Smooth muscle cell (in vitro differentiated cells): Measurements from ENCODE around the gene POU2AF3. TPM values are rescaled to one million over a fixed set of nuclear protein-coding genes. Genes with fewer than 3 reads are reported as not detected.

Experiments
- DNase-seq: peaks from one replicate; lab custom pipeline; 2025; ENCODE audit not compliant: unreplicated experiment; lab: John Stamatoyannopoulos, UW
- H2AFZ ChIP-seq: fragments of 200-600 bp; sonication (generic); 2 replicates; pipeline ENCODE4 v1.6.0; 2016; ENCODE audit warnings: antibody characterized with exemption, low read depth, mild to moderate bottlenecking
- H3F3A ChIP-seq: fragments of 200-600 bp; sonication (generic); 2 replicates; pipeline ENCODE4 v1.6.0; 2017; ENCODE audit warnings: antibody characterized with exemption, low read depth
- H3K27ac ChIP-seq: fragments of 200-600 bp; sonication (generic); 2 replicates; pipeline ENCODE4 v1.5.1; 2016; ENCODE audit warnings: low read depth, mild to moderate bottlenecking
- H3K27me3 ChIP-seq: fragments of 200-600 bp; sonication (generic); 2 replicates; pipeline ENCODE4 v1.6.1; 2016; ENCODE audit warnings: low read depth, mild to moderate bottlenecking
- H3K36me3 ChIP-seq: fragments of 200-600 bp; sonication (generic); 2 replicates; pipeline ENCODE4 v1.5.1; 2016; ENCODE audit warnings: low read depth
- H3K4me1 ChIP-seq: fragments of 200-600 bp; sonication (generic); 2 replicates; pipeline ENCODE4 v1.5.1; 2016; ENCODE audit warnings: low read depth
- H3K4me2 ChIP-seq: fragments of 200-600 bp; sonication (generic); 2 replicates; pipeline ENCODE4 v1.6.0; 2016; ENCODE audit warnings: mild to moderate bottlenecking
- H3K4me3 ChIP-seq: fragments of 200-600 bp; sonication (generic); 2 replicates; pipeline ENCODE4 v1.5.1; 2016; ENCODE audit warnings: mild to moderate bottlenecking
- H3K79me2 ChIP-seq: fragments of 200-600 bp; sonication (generic); 2 replicates; pipeline ENCODE4 v1.6.0; 2016; ENCODE audit warnings: low read depth, mild to moderate bottlenecking
- H3K9ac ChIP-seq: fragments of 200-600 bp; sonication (generic); 2 replicates; pipeline ENCODE4 v1.6.0; 2016; ENCODE audit warnings: low read depth
- H3K9me3 ChIP-seq: fragments of 200-600 bp; sonication (generic); replicated peaks from 2 replicates; pipeline ENCODE4 v1.5.1; 2016; ENCODE audit warnings: low read depth
- H4K20me1 ChIP-seq: fragments of 200-600 bp; sonication (generic); 2 replicates; pipeline ENCODE4 v1.6.0; 2016; ENCODE audit warnings: low read depth
- WGBS: methylation state at CpG from one replicate; pipeline ENCODE4 v1.1.7; 2016; ENCODE audit warnings: low lambda C conversion rate; 5-methylcytosine and 5-hydroxymethylcytosine counted together
- polyA plus RNA-seq: library from polyadenylated mRNA; unstranded; fragments of >200 nt; fragmentation: Nextera tagmentation; extraction: Ambion mirVana; gene quantifications from 2 replicates; pipeline ENCODE4 v1.2.1, GENCODE V29; 2016
- total RNA-seq: library from RNA; depleted of rRNA; stranded (reverse); fragments of >200 nt; gene quantifications from 2 replicates; pipeline ENCODE4 v1.2.3, GENCODE V29; 2014
- TF ChIP-seq, protein P1 (sequence below): fragments of 200-600 bp; sonication (generic); IDR thresholded peaks from 2 replicates; pipeline ENCODE4 v1.5.1; 2017; ENCODE audit warnings: borderline replicate concordance, mild to moderate bottlenecking, antibody characterized with exemption; ENCODE audit not compliant: insufficient read depth, poor library complexity, severe bottlenecking

POU2AF3 gene
- total and polyA plus RNA-seq, 2 experiments from 2014 or later: not detected

DNA sequence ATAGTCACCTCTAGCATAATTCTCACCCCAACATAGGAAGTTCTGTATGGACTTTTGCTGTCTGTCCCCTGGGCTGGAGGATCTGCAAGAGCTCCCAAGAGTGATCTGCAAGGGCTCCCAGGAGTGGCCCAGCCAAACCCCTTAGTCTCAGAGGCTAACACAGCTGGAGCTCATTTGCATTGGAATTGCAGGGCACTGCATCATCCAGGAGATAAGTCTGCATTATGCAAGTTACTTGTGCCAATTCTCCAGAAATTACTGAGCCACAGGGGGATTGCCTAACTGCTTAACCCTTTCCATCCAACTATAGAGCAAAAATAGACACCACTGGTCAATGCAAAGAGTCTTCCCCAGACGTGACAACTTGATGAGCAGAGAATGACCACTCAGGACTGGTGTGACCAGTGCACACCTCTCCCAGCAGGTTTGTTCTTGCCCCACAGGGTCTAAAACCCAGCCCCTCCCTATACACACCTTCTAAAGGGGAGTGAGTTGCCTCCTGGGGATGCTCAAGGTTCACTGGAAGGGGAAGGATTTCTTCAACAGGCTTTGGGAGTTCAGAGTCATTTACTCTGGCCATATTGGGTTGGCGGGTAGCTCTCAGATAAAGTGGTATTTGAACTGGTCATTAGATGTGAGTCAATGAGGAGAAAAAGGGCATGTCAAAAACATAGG is 38.4 kb downstream of the POU2AF3 start:
- Histone ChIP-seq H3K79me2 (no peaks in the 10 kb centered on the region), H3K9me3 (peaks cover 13% of the 10 kb centered on the region), H3K9ac (no peak overlapping the region), H3K4me1 (peaks cover 9% of the 10 kb centered on the region), H3K4me2 (no peak overlapping the region), H2AFZ (no peak overlapping the region), H3K27me3 (no peaks in the 10 kb centered on the region), H3F3A (no peaks in the 10 kb centered on the region), H3K4me3 (no peak overlapping the region), H3K36me3 (peaks cover 2% of the 10 kb centered on the region), H4K20me1 (no peaks in the 10 kb centered on the region), H3K27ac (no peak overlapping the region)
- no peak for DNase-seq
- TF ChIP-seq, protein P1, sequence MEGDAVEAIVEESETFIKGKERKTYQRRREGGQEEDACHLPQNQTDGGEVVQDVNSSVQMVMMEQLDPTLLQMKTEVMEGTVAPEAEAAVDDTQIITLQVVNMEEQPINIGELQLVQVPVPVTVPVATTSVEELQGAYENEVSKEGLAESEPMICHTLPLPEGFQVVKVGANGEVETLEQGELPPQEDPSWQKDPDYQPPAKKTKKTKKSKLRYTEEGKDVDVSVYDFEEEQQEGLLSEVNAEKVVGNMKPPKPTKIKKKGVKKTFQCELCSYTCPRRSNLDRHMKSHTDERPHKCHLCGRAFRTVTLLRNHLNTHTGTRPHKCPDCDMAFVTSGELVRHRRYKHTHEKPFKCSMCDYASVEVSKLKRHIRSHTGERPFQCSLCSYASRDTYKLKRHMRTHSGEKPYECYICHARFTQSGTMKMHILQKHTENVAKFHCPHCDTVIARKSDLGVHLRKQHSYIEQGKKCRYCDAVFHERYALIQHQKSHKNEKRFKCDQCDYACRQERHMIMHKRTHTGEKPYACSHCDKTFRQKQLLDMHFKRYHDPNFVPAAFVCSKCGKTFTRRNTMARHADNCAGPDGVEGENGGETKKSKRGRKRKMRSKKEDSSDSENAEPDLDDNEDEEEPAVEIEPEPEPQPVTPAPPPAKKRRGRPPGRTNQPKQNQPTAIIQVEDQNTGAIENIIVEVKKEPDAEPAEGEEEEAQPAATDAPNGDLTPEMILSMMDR: no peak
- WGBS: 70% methylated on average over 2 of the region's 2 CpGs

DNA sequence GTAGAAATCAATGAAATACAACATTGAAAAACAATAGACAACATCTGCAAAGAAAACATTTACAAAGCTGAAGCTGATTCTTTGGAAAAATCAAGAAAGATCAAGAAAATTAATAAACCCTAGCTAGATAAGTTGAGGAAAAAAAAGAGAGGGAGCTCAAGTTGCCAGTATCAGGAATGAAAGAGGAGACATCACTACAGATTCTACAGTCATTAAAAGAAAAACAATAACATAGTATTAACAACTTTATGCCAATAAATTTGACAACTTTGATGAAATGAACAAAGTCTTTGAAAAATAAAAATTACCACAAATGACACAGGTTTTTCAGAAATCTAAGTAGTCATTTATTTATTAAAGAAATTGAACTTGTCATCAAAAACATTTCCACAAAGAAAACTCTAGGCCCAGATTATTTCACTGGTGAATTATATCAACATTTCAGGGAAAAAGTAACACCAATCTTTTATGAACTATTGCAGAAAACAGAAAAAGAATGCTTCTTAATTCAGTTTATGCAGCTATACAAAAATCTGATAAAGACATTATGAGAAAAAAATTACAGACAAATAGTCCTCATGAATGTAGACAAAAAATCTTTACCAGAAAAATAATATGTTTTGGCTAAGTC is 41.5 kb downstream of the POU2AF3 start:
- H3K36me3 ChIP-seq: peaks cover 2% of the 10 kb centered on the region
- H3K4me3 ChIP-seq: no peak overlapping the region
- H3K9ac ChIP-seq: no peak overlapping the region
- H4K20me1 ChIP-seq: no peaks in the 10 kb centered on the region
- H3K4me2 ChIP-seq: no peak overlapping the region
- no peaks in the 10 kb centered on the region for H3K79me2 ChIP-seq
- H3K4me1 ChIP-seq: peaks cover 9% of the 10 kb centered on the region
- no peak overlapping the region for H3K27ac ChIP-seq
- TF ChIP-seq, protein P1: no peak
- no peak overlapping the region for H2AFZ ChIP-seq
- no peaks in the 10 kb centered on the region for H3K27me3 ChIP-seq
- peaks cover 13% of the 10 kb centered on the region for H3K9me3 ChIP-seq
- H3F3A ChIP-seq: no peaks in the 10 kb centered on the region
- no peak for DNase-seq

DNA sequence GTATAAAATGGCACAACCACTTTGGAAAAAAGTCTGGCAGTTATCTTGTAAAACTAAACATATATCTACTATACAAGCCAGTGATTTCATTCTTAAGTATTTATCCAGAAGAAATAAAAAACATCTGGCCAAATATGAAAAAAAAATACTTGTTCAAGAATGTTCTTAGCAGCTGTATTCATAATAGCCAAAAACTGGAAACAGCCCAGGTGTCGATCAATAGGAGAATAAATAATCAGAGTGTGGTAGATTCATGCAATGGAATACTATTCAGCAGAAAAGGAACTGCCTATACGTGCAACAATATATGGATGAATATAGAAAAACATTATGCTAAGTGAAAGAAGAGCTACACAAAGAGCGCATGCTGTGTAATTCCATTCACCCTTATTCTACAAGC is 44.0 kb downstream of the POU2AF3 start:
- Histone ChIP-seq H3K36me3 (peaks cover 2% of the 10 kb centered on the region), H3K4me1 (no peaks in the 10 kb centered on the region), H3K4me2 (no peak overlapping the region), H3F3A (no peaks in the 10 kb centered on the region), H3K79me2 (no peaks in the 10 kb centered on the region), H3K9ac (no peak overlapping the region), H3K4me3 (no peak overlapping the region), H4K20me1 (no peaks in the 10 kb centered on the region), H3K9me3 (peaks cover 13% of the 10 kb centered on the region), H3K27ac (no peak overlapping the region), H2AFZ (no peak overlapping the region), H3K27me3 (no peaks in the 10 kb centered on the region)
- WGBS: 80% methylated on average over 3 of the region's 3 CpGs
- TF ChIP-seq, protein P1: no peak
- DNase-seq: no peak

DNA sequence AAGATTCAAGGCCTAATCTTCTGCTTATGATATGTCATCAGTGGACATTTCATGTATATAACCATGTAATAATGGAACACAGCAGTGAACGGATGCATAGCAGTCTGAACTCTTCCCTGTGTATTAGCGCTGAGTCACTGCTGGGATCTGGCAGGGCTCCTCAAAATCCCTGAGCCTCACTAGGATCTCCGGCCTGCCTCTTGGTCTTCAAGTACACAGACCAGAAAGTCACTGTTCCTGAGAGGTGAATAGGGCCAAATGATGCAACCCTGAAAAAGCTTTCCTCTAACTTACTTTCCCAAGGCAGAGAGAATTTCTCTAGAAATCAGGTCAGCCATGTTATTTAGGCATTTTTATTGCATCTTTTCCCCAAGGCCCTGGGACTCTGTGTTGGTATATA is 45.7 kb downstream of the POU2AF3 start:
- no peak for DNase-seq
- peaks cover 13% of the 10 kb centered on the region for H3K9me3 ChIP-seq
- H3F3A ChIP-seq: no peaks in the 10 kb centered on the region
- WGBS: 24% methylated on average over 3 of the region's 3 CpGs
- H2AFZ ChIP-seq: peak overlapping the region; percentile 22
- no peaks in the 10 kb centered on the region for H4K20me1 ChIP-seq
- peaks cover 2% of the 10 kb centered on the region for H3K36me3 ChIP-seq
- H3K4me3 ChIP-seq: no peak overlapping the region
- H3K79me2 ChIP-seq: no peaks in the 10 kb centered on the region
- H3K4me1 ChIP-seq: no peaks in the 10 kb centered on the region
- TF ChIP-seq, protein P1: no peak
- H3K27ac ChIP-seq: peak overlapping the region; percentile 56
- H3K27me3 ChIP-seq: no peaks in the 10 kb centered on the region
- peak overlapping the region; percentile 8 for H3K4me2 ChIP-seq
- H3K9ac ChIP-seq: no peak overlapping the region
